ENCODE measurements around the gene KRTAP10-7.
"Not testable (repeated sequence)": the region's sequence is repeated elsewhere in the genome, so short reads cannot be mapped to it uniquely, and the experiment has no call there.

Gene KRTAP10-7

DNA sequence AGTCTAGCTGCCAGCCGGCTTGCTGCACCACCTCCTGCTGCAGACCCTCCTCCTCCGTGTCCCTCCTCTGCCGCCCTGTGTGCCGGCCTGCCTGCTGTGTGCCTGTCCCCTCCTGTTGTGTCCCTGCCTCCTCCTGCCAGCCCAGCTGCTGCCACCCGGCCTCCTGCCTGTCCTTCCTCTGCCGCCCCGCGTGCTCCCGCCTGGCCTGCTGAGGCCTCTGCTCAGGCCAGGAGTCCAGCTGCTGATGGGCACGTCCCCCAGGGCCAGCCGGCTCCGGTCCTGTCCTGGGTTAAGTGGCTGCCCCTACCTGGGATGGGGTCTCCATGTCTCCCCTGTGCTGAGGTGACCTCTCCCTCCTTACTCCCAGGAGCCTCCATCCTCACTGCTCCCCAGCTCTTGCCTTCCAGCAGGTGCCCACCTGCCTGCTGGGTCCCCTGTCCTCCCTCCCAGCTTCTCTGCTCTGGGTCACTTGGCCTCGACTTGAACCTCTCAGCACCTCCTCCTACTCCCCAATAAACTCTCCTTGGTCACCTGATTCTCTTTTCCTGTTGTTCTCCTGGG, 12.4 kb downstream of the KRTAP10-7 start:
- DNase-seq, result no peak

DNA sequence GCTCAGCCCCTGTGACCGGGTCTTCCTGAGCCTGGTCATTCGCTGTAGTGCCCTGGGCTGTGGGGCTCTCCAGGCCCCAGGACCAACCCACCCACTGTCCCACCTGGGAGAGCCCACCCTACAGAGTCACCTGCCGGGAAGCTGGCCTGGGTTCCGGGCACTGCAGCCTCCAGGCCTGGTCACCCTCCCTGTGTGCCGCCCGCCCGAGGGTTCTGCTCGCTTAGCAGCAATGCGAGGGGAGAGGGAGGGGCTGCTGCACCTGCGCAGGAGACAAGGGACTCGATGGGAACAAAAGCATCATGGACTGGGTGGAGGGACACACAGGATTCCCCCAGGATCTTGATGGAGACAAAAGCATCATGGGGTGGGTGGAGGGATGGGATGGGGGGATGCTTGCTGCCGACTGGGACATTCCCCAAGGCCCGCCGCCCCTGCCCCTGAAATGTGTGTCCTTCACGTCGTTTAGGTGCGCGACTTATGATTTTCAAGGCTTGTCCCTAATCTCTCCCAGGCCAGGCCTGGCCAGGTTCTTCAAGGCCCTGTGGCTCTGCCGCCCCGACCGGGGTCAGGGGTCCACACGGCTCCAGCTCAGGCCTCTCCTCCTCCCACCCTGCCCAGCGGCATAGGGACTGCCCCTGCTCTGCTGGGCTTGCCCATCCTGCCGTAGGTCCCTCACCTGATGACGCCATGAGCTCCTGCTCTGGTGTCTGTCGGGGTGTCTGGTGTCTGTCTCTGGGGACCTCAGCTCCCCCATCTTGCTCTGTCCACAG, 13.2 kb downstream of the KRTAP10-7 start:
- no peak for DNase-seq

DNA sequence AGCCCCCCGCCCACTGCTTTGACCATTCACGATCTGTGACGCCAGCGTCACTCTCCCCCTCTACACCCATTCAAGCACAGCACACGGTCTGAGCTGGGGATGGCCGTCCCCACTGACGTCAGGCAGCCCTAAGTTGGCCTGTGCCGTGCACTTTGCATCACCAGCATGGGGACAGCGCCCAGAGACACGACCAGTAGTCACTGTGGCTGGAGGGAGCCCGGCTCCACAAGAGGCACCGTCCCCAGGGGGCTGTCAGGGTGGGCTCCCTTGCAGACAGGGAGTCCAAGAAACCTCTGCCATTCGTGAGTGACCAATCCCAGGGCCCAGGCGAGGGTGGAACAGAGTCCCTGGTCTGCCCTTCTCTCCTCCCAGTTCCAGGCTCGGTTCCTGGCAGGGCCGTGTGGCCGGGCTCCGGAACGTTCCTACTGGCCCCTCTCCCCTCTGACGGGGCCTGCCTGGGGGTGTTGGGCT, 13.8 kb downstream of the KRTAP10-7 start:
- DNase-seq, result no peak

DNA sequence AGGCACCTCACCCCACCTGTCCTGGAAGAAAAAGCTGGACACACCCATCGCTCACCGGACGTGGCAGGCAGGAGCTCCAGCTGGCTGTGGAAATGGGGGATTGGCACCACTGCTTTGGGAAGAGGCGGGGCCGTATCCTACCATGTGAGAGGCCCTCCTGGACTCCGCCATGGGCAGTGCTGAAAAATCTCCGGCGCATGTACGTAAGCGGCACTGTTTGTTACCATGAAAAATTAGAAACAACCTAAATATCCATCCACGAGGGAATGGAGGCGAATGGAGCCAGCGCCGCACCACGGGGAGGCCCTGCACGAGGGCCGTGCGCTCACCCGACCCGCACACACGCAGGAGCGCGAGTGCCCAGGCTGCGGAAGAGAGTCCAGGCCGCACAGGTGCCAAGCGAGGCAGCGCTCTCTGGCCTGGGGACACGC, 14.6 kb downstream of the KRTAP10-7 start:
- DNase-seq, result no peak

DNA sequence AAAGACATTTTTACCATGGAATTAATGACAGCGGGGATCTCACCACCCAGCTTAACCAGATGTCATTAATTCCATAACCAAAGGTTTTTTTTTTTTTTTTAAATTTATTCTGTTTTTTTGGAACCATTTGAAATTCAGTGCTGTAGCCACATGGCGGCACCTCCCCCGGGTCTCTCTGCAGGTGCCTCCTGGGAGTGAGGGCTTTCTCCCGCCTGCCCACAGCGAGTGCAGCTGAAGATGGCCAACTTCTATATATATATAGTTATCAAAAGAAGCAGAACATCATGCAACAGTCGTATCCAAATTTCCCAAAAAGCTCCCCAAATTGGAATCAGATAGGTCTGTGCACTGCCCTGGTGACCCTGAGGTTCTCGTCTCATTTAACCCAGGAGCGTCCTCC, 15.1 kb downstream of the KRTAP10-7 start:
- DNase-seq, result no peak

DNA sequence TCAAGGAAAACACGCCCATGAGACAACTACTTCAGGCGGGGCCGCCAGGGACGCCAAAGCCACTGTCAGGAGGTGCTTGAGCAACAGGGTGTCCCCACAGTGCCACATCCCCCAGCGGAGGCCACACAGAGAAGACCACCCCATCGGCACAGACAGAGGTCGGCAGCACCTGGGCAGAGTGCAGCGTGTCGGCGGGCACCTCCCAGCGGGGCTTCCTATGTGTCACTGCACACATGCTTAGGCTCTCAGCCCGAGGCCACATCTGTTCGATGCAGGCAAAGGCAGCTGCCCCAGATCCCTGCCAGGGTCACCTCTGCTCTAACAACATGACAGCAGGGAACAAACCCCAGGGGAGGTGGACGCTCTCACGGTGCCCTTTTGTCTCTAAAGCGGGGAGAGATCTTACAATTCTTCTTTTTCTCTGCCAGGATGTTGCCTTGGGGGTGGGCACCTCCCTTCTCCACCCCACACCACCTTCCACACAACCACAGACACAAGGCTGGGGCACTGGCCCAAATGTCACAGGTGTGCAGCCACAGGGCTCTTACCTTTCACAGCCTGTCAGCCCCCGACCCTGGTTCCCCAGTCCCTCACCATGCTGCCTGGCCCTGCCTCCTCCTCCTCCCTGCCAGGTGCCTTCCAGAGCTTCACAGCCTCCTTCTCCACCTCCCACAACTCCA, 15.7 kb downstream of the KRTAP10-7 start:
- no peak for DNase-seq

DNA sequence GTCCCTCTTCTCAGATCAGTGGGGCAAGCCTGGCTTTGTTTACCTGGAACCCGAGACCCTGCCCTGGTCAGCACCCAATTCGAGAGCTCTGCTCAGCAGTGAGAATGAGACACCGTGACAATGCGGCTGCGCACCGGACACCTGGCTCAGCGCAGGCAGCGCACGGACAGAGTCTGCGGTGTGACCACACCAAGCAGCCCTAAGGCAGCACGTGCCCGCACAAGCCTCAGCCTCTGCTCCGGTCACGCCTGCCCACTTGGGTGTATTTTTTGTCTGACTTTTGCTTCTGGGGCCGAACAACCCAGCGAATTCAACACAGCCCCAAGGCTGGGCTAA, 16.2 kb downstream of the KRTAP10-7 start:
- DNase-seq, result no peak

DNA sequence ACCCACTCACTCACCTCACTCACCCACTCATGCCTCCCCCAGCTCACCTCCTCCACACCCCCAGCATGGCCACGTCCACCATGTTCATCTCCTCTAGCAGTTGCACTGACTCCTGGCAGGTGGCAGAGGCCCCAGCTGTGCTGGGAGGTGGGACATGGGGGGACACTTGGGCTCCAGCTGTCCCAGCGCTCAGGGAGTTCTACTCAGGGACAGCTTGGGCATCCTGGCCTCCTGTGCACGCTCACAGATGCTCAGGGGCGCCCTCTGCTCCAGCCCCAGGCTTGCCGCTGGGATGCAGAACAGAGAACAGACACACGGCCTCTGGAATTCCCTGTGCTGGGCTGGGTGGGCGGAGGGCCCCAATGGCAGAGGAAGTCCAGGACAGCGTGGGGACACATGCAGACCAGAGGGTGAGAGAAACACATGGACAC, 16.7 kb downstream of the KRTAP10-7 start:
- DNase-seq, result no peak

DNA sequence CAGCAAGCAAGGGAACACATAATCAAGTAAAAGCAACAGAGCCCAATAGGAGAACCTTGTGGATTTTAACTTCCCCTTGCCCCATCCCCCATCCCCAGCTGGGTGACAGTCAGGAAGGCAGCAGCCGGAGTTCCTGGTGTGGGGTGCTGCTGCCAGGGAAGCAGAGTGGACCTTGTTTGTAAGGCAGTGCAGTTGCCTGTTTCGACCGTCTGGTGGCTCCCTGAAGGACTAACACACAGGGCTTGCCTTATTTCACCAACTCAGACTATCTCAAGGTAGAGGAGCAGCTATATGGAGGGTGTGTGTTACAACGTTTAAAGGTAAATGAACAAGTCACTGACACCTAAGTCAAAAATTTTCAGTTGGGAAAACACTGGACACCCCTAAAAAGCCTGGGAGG, 18.1 kb downstream of the KRTAP10-7 start:
- no peak for DNase-seq

DNA sequence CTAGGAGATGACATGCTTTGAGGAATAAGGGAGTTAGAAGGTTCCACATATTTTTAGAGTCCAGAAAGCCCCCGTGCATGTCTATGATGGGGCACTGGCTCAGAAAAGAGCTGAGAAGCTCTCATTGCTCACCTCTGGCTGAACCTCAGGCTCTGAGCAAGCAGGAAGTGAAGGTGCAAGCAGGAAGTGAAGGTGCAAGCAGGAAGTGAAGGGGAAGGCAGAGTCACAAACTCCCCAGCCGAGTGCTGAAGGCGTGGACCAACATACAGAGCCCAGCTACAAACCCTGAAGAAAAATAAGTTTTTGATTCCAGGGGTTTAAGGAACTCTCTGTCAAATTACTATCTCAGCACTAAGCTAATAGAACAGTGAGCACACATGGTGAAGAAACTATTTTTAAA, 18.5 kb downstream of the KRTAP10-7 start:
- DNase-seq, result no peak

DNA sequence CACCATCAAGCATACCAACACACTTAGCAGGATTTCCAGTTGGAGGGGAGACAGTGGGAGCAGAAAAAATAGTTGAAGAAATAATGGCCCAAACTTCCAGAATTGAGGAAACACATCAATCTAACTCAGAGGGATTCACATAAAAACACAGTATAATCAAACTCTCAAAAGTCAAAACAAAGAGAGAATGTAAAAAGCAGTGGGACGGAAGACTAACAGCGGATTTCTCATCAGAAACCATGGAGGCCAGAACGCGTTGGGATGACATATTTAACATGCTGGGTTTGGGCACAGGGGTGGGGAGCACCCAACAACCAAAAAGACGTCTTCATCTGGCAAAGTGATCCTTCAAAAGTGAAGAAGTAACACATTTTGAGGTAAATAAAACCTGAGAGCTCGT, 19.5 kb downstream of the KRTAP10-7 start:
- no peak for DNase-seq

DNA sequence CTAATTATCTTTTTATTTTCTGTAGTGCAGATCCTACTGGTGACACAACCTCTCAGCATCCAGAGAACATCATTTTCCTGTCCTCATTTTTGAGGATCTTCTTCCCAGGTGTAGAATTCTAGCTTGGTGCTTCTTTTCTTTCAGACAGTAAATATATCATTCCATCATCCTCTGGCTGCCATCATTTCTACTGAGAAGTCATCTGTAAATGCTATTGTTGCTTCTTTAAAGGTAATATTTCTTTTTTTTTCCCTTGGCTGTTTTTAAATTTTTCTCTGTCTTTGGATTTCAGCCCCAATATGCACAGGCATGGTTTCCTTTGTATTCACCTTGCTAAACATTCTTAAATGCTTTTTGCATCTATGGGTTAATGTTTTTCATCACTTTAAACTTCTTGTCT, 23.2 kb downstream of the KRTAP10-7 start:
- DNase-seq, result no peak

DNA sequence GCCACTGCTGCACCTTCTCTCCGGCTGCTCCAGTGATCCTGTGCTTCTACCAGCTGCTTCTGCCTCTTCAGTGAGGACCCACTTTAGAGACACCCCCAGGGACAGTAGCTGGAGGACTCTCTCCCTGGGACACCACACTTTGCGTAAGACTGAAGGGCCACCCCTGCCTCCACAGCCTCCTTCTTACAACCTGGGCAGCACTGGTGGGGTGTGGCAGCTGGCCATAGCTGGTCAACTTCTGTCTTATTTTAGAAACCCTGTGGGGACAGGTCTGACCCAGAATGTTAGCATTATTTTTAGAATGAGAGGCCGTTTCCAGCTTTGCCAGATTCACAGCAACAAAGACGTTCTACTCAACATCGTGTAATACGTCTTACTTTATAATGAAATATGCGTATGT, 25.4 kb downstream of the KRTAP10-7 start:
- no peak for DNase-seq

DNA sequence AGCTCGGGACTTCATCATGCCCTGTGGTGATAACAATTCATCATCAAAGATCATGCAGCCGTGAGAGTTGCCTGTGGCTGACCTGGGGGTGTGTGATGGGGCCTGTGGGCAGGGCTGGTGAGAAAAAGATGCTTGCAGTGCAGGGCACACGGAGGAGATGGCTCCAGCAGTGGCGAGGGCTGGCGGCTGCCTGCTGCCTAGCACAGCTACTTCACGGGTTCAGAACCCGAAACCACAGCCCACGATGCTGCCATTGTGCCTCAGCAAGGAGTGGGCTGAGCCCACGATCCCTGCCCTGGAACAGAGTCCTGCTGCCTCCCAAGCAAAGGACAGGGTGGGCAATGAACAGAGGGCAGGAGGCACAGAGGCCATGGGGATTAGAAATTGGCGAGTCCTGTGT, 25.9 kb downstream of the KRTAP10-7 start:
- no peak for DNase-seq

DNA sequence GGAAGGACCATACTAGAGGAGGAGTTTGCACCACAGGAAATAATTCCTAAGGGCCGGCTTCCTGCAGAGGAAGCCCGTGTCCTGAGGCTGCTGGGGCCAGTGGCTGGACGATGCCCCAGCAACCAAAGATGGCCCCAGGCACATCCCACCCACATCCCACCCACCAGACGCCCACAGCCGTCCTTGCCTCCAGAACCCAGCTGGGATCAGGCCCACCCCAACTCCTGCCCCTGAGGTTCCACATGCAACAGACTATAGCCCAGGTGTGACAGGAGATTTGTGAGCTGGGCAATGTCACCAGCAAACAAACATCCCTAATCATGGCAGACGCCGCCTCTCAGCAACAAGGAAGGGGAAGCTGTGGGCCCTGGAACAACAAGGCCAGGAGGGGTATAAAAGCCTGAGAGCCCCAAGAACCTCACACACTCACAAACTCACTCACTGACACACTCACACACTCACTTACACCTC, 26.3 kb downstream of the KRTAP10-7 start, which contains the start of gene KRTAP10-9:
KRTAP10-9 (plus strand) TSS at position 421 of the 471 bp plus-strand sequence. CDS start 79 bp downstream, outside the sequence.
- DNase-seq, result no peak

DNA sequence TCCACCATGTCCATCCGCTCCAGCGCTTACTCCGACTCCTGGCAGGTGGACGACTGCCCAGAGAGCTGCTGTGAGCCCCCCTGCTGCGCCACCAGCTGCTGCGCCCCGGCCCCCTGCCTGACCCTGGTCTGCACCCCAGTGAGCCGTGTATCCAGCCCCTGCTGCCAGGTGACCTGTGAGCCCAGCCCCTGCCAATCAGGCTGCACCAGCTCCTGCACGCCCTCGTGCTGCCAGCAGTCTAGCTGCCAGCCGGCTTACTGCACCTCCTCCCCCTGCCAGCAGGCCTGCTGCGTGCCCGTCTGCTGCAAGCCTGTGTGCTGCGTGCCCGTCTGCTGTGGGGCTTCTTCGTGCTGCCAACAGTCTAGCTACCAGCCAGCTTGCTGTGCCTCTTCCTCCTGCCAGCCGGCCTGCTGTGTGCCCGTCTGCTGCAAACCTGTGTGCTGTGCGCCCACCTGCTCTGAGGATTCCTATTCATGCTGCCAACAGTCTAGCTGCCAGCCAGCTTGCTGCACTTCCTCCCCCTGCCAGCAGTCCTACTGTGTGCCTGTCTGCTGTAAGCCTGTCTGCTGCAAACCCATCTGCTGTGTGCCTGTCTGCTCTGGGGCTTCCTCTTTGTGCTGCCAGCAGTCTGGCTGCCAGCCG, 26.9 kb downstream of the KRTAP10-7 start:
- not testable (repeated sequence) for DNase-seq

DNA sequence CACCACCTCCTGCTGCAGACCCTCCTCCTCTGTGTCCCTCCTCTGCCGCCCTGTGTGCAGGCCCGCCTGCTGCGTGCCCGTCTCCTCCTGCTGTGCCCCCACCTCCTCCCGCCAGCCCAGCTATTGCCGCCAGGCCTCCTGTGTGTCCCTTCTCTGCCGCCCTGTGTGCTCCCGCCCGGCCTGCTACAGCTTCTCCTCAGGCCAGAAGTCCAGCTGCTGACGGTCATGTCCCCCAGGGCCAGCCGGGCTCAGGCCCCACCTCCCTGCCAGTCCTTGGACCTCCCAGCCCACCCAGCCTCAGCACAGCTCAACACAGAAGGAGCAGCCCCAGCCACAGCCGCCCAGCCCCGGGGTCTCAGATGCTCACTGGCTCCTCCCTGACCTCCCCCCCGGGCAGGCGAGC, 27.4 kb downstream of the KRTAP10-7 start:
- not testable (repeated sequence) for DNase-seq

DNA sequence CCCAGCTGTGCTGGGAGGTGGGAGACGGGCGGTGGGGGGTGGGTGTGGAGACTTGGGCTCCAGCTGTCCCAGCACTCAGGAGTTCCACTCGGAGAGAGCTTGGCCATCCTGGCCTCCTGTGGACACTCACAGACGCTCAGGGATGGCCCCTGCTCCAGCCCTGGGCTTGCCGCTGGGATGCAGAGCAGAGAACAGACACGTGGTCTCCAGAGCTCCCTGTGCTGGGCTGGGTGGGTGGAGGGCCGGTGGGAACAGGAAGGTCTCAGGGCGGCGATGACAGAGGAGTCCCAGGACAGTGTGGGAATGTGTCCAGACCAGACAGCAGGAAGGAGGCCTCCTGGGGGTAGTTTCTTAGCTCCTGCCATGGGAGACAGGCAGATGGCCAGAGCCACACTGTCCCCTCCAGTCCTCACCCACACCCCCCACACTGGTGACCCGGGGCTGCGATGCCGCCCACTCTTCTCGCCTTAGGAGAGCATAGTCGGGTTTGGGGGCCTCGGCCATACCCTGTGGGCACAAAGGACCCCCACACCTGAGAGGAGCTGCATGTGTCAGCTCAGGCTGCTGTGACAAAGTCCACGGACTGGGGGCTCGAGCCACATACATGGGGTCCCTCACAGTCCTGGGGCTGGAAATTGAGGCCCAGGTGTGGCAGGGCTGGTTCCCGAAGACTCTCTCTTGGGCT, 28.5 kb downstream of the KRTAP10-7 start:
- DNase-seq, result no peak

DNA sequence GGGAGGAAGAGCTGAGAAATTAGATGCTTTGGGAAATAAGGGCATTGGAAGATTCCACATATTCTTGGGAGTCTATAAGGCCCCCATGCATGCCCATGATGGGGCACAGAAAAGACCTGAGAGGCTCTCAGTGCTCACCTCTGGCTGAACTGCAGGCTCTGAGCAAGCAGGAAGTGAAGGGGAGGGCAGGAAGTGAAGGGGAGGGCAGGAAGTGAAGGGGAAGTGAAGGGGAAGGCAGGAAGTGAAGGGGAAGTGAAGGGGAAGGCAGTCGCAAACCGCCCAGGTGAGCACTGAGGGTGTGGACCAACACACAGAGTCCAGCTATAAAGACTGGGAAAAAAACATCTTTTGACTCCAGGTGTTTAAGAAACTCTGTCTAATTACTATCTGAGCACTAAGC, 30.0 kb downstream of the KRTAP10-7 start:
- no peak for DNase-seq

DNA sequence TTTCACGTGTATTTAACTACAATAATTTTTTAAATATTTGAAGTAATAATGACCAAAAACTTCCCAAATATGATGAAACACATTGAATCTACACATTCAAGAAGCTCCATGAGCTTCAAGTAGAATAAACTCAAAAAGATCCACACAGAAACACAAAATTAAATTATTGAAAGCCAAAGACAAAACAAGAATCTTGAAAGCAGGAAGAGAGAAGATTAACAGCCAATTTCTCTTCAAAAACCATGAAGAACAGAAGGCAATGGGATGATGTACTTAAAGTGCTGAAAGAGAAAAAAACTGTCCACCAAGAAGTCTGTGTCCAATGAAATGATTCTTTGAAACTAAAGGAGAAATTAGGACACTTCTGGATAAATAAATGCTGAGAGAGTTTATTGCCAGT, 31.7 kb downstream of the KRTAP10-7 start:
- no peak for DNase-seq

DNA sequence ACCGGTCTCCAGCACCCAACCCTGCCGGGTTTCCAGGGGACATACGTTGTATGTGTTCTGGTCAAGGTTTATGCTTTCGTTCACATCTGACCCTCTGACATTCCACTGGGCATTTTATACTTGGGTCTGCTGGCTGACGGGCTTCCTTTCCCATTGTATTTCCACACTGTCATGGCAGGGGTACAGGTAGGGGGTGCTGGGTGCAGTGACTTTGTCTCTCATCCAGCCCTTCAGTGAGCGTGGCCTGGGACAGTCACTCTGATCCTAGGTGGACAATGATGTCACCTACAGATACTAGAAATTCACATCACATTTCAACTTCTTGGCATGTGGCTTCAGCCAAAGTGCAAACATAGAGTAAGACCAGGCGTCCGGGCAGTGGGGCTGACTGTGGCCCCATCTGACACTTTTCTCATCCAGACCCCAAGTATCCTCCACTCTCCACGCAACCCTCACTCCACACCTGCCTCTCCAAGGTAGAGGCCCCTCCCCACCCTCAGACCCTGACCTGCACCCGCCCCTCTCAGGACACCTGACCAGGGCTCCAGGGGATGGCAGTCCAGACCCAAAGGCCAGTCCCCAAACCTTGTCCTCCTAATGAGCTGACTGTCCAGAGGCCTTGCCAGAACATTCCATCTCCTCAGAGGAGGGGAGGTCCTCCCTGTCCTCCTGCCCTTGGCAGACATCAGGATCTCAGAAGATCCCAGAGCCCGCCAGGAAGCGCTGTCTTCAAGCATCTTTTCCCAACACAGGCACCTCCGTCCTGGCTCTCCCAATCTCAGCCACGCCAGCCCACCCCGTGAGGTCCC, 36.0 kb downstream of the KRTAP10-7 start:
- DNase-seq, result no peak
